ENCODE results near the gene RELN. TPM values are rescaled to one million over a fixed set of nuclear protein-coding genes. Genes with fewer than 3 reads are reported as not detected.

The RELN gene
- total RNA-seq, 1 donor from 2014 or later = 7.4 TPM

DNA sequence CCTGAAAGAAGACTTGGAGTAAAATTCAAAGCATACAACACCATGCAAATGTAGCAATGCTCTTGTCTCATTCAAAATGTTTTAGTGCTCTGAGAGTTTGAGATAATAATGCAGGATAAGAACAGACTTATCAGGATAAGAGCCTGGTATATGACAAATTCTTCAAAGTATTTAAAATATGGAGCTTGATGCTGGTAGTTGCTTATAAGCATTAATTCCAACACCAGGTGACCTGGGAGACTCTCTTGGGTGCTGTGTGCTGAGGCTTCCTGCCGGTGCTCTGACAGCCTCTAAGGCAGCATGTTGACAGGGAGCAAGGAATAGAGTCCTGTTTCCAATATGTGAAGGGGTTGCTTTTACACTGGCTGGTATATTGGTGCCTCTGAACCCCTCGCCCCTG, 508.7 kb downstream of the RELN start:
- Histone ChIP-seq H3K9me3 (no peaks in the 10 kb centered on the region), H3K4me3 (no peak overlapping the region), H3K27me3 (no peaks in the 10 kb centered on the region), H3K27ac (no peak overlapping the region), H3K36me3 (no peaks in the 10 kb centered on the region), H3K4me1 (no peaks in the 10 kb centered on the region)
- no peak for DNase-seq (ENCODE audit: extremely low spot score in 2 of 2)
- intact Hi-C loops (cut with DNase I) = no loop called here
- no peak for TF ChIP-seq POLR2A (IDR thresholded peaks at IDR 0.05)
- no peak for TF ChIP-seq POLR2AphosphoS5 (IDR thresholded peaks at IDR 0.05; ENCODE audit: insufficient read depth in 1 of 2, low read depth in 1 of 2)
- TF ChIP-seq, protein P1, sequence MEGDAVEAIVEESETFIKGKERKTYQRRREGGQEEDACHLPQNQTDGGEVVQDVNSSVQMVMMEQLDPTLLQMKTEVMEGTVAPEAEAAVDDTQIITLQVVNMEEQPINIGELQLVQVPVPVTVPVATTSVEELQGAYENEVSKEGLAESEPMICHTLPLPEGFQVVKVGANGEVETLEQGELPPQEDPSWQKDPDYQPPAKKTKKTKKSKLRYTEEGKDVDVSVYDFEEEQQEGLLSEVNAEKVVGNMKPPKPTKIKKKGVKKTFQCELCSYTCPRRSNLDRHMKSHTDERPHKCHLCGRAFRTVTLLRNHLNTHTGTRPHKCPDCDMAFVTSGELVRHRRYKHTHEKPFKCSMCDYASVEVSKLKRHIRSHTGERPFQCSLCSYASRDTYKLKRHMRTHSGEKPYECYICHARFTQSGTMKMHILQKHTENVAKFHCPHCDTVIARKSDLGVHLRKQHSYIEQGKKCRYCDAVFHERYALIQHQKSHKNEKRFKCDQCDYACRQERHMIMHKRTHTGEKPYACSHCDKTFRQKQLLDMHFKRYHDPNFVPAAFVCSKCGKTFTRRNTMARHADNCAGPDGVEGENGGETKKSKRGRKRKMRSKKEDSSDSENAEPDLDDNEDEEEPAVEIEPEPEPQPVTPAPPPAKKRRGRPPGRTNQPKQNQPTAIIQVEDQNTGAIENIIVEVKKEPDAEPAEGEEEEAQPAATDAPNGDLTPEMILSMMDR (IDR thresholded peaks at IDR 0.05) = no peak

DNA sequence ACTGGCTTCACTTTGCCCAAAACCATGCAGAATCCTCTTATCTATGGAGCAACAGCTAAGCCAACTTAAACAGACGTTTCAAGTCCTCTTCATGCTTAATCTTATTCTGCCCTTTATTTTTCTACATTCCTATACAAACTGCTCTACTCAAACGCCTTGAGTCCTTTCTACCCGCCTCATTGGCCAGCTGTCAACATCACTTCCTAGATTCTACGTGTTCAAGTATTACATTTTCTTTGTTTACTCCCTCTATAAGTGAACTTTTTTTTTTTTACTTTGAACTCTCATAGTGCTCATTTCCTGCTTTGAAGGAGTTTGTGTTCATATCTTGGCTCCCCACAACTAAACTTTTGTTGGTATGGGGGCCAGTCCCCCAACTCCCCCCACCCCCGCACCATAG, 514.5 kb downstream of the RELN start:
- Histone ChIP-seq H3K36me3 (no peaks in the 10 kb centered on the region), H3K27me3 (no peaks in the 10 kb centered on the region), H3K4me3 (no peak overlapping the region), H3K27ac (no peak overlapping the region), H3K4me1 (no peaks in the 10 kb centered on the region), H3K9me3 (no peaks in the 10 kb centered on the region)
- intact Hi-C loops (cut with DNase I) = no loop called here
- no peak for DNase-seq (ENCODE audit: extremely low spot score in 2 of 2)
- TF ChIP-seq, protein P1 (IDR thresholded peaks at IDR 0.05) = no peak
- no peak for TF ChIP-seq POLR2A (IDR thresholded peaks at IDR 0.05)
- no peak for TF ChIP-seq POLR2AphosphoS5 (IDR thresholded peaks at IDR 0.05; ENCODE audit: insufficient read depth in 1 of 2, low read depth in 1 of 2)

DNA sequence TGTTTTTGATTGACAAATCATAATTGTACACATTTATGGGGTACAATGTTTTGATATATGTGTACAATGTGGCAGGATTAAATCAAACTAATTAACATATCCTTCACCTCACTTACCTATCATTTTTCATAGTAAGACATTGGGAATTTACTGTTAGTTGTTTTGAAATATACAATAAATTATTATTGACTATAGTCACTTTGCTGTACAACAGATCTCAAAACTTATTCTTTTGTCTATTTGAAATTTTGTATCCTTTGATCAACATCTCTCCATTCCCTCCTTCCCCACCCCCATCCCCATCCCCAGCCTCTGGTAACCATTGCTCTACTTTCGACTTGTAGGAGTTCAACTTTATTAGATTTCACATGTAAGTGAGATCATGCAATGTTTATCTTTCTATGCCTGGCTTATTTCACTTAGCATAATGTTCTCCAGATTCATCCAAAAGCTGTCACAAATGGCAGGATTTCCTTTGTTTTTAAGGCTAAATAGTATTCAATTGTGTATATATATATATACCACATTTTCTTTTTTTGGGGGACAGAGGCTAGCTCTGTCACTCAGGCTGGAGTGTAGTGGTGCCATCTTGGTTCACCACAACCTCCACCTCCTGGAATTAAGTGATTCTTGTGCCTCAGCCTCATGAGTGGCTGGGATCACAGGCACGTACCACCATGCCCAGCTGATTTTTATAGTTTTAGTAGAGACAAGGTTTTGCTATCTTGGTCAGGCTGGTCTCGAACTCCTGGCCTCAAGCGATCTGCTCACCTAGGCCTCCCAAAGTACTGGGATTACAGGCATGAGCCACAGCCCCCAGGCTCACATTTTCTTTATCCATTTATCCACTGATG, 520.1 kb downstream of the RELN start:
- no peak overlapping the region for H3K4me3 ChIP-seq
- no peaks in the 10 kb centered on the region for H3K4me1 ChIP-seq
- intact Hi-C loops (cut with DNase I) = no loop called here
- H3K9me3 ChIP-seq = no peaks in the 10 kb centered on the region
- TF ChIP-seq POLR2A (IDR thresholded peaks at IDR 0.05) (no peak), POLR2AphosphoS5 (IDR thresholded peaks at IDR 0.05; ENCODE audit: insufficient read depth in 1 of 2, low read depth in 1 of 2) (no peak)
- TF ChIP-seq, protein P1 (IDR thresholded peaks at IDR 0.05) = no peak
- H3K27me3 ChIP-seq = no peaks in the 10 kb centered on the region
- no peaks in the 10 kb centered on the region for H3K36me3 ChIP-seq
- no peak overlapping the region for H3K27ac ChIP-seq
- no peak for DNase-seq (ENCODE audit: extremely low spot score in 2 of 2)

DNA sequence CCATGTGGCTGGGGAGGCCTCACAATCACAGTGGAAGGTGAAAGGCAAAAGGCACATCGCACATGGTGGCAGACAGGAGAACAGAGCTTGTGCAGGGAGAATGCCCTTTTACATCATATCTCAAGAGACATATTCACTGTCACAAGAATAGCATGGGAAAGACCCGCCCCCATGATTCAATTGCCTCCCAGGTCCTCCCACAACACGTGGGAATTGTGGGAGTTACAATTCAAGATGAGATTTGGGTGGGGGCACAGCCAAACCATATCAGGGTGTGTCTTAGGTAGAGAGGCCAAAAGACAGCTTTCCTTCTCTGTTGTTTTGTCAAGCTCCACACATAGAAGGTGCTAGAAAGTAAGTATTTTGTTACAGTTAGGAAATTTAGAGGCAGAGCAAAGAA, 522.6 kb downstream of the RELN start:
- no peak overlapping the region for H3K4me3 ChIP-seq
- no peaks in the 10 kb centered on the region for H3K27me3 ChIP-seq
- no peaks in the 10 kb centered on the region for H3K4me1 ChIP-seq
- H3K27ac ChIP-seq = no peak overlapping the region
- DNase-seq (ENCODE audit: extremely low spot score in 2 of 2) = no peak
- intact Hi-C loops (cut with DNase I) = no loop called here
- no peaks in the 10 kb centered on the region for H3K36me3 ChIP-seq
- H3K9me3 ChIP-seq = no peaks in the 10 kb centered on the region
- TF ChIP-seq POLR2A (IDR thresholded peaks at IDR 0.05) = no peak
- no peak for TF ChIP-seq POLR2AphosphoS5 (IDR thresholded peaks at IDR 0.05; ENCODE audit: insufficient read depth in 1 of 2, low read depth in 1 of 2)
- TF ChIP-seq, protein P1 (IDR thresholded peaks at IDR 0.05) = no peak

DNA sequence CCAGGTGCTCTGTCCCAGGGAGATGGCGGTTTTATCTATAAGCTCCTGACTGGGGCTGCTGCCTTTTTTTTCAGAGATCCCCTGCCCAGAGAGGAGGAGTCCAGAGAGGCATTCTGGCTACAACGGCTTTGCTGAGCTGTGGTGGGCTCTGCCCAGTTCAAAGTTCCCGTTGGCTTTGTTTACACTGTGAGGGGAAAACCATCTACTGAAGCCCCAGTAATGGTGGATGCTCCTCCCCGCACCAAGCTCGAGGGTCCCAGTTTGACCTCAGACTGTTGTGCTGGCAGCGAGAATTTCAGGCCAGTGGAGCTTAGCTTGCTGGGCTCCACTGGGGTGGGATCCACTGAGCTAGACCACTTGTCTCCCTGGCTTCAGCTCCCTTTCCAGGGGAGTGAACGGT, 527.1 kb downstream of the RELN start:
- intact Hi-C loops (cut with DNase I) = no loop called here
- no peak for DNase-seq (ENCODE audit: extremely low spot score in 2 of 2)
- TF ChIP-seq POLR2AphosphoS5 (IDR thresholded peaks at IDR 0.05; ENCODE audit: insufficient read depth in 1 of 2, low read depth in 1 of 2) (no peak), POLR2A (IDR thresholded peaks at IDR 0.05) (no peak)
- TF ChIP-seq, protein P1 (IDR thresholded peaks at IDR 0.05) = no peak

More for the DNA sequence above, 527.1 kb downstream of the RELN start:
- Histone ChIP-seq H3K4me3 (no peak overlapping the region), H3K27ac (no peak overlapping the region), H3K9me3 (no peaks in the 10 kb centered on the region), H3K36me3 (no peaks in the 10 kb centered on the region), H3K4me1 (no peaks in the 10 kb centered on the region), H3K27me3 (no peaks in the 10 kb centered on the region)
